ENCODE measurements around the gene STAM2.

The STAM2 gene

DNA sequence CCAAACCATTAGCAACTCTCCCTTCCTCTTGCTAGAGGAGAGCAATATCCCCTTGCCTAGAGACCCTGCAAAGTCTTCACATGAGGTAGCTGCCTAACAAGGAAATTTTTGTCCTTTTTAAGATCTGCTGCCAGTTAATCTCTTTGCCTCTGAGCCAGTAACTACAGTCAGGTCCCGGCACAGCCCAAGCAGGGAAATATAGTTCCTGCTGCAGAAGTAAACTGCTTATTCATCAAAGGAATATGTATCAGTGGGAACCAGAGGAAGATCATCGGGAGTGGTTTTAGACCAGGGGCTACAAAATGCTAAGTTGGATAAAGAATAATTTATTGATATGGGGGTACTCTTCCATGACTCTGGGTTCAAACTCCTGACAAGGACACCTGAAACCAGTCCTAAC is 107.3 kb downstream of the STAM2 start:
- no peak for DNase-seq
- no peaks in the 10 kb centered on the region for H3K4me1 Mint-ChIP-seq (ENCODE audit: low read depth in 2 of 2)
- no peaks in the 10 kb centered on the region for H3K9me3 Mint-ChIP-seq
- ATAC-seq (replicated peaks) = no peak
- peaks cover 10 to 21% of the 10 kb centered on the region in 2 donors for H3K27me3 Mint-ChIP-seq
- no peak overlapping the region for H3K27ac Mint-ChIP-seq
- H3K36me3 Mint-ChIP-seq (ENCODE audit: insufficient read depth) = no peaks in the 10 kb centered on the region
- no peak overlapping the region for H3K4me3 Mint-ChIP-seq

DNA sequence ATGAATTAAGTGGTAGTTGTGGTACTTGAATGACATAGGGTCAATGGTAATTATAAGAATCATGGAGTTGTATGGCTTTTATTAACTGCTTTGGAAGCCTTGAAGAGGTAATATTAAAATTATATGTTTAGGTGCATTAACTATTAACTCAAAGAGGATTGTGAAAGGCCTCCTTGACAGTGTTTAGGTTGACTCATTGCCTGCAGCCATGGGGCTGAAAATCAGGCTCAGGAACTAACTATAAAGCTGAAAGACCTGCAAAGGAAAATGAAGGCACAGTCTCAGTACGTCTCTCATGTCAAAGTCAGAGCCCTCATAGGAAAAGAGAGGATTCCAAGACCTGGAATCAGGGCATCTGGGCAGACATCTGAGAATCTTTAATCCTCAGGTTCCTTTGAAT is 107.7 kb downstream of the STAM2 start:
- no peak for ATAC-seq (replicated peaks)
- H3K4me3 Mint-ChIP-seq = no peak overlapping the region
- H3K27me3 Mint-ChIP-seq = peaks cover 12 to 25% of the 10 kb centered on the region in 2 donors
- no peaks in the 10 kb centered on the region for H3K4me1 Mint-ChIP-seq (ENCODE audit: low read depth in 2 of 2)
- no peaks in the 10 kb centered on the region for H3K9me3 Mint-ChIP-seq
- no peak for DNase-seq
- no peak overlapping the region for H3K27ac Mint-ChIP-seq
- no peaks in the 10 kb centered on the region for H3K36me3 Mint-ChIP-seq (ENCODE audit: insufficient read depth)

Measured in effector memory CD8-positive, alpha-beta T cell (primary cell).